Neural cell (in vitro differentiated cells): ENCODE data around the gene PRKCE.

Experiments
- CTCF ChIP-seq: fragments of 450-650 bp; IDR thresholded peaks from 2 replicates; pipeline ENCODE4 v1.5.1; 2014; ENCODE audit warnings: antibody characterized with exemption, mild to moderate bottlenecking, moderate library complexity; ENCODE audit not compliant: poor library complexity, severe bottlenecking
- EP300 ChIP-seq: fragments of 450-650 bp; conservative IDR thresholded peaks from 2 replicates; pipeline ENCODE4 v1.6.1; 2014; ENCODE audit warnings: antibody characterized with exemption, mild to moderate bottlenecking, moderate library complexity; ENCODE audit not compliant: poor library complexity, severe bottlenecking
- EZH2 ChIP-seq: fragments of 200-600, 300-800 bp; shearing (Covaris generic), sonication (generic); IDR thresholded peaks from 2 replicates; pipeline ENCODE4 v1.6.1; 2014; ENCODE audit warnings: antibody characterized with exemption, low read length, borderline replicate concordance, mild to moderate bottlenecking; ENCODE audit not compliant: insufficient read depth, poor library complexity, severe bottlenecking
- POLR2AphosphoS5 ChIP-seq: IDR thresholded peaks from 2 replicates; pipeline ENCODE4 v1.6.1; 2012

GRCh38 chr2:46197672-46198071 lies 546.2 kb downstream of the PRKCE start:
- TF ChIP-seq CTCF (no peak), EP300 (no peak), POLR2AphosphoS5 (no peak), EZH2 (no peak)
